Caco-2 (cell line): Measurements from ENCODE around the gene TRIML1. TPM values are rescaled to one million over a fixed set of nuclear protein-coding genes. Genes with fewer than 3 reads are reported as not detected.
A peak's percentile ranks its signal among the peaks of the same experiment; 100 is the strongest.

ENCODE experiments used
- BruUV-seq: library from RNA; stranded (reverse); fragments of 400-500 nt; replicated peaks from 2 replicates; lab custom pipeline; 2021; lab: Mats Ljungman, UMichigan
- CTCF ChIA-PET: fragments of 300-600 bp; sonication (Branson Sonifier 250); formaldehyde crosslinking; loops from one replicate; lab custom pipeline; 2022; ENCODE audit warnings: antibody characterized with exemption; lab: Charles Lee
- POLR2A ChIA-PET: fragments of 300-600 bp; sonication (Branson Sonifier 250); formaldehyde crosslinking; loops from one replicate; lab custom pipeline; 2022; ENCODE audit warnings: antibody characterized with exemption; lab: Charles Lee
- DNase-seq, 2 experiments: peaks; one replicate each; pipeline versions ENCODE4 v3.0.0 to v3.0.0-alpha.2; 2020 to 2022
- H3K27me3 ChIP-seq: replicated peaks from 2 replicates; pipeline ENCODE4 v1.6.0; 2011; ENCODE audit warnings: low read length; ENCODE audit not compliant: control insufficient read depth, insufficient read depth
- H3K36me3 ChIP-seq: 2 replicates; pipeline ENCODE4 v1.5.1; 2011; ENCODE audit warnings: low read length; ENCODE audit not compliant: control insufficient read depth, insufficient read depth
- H3K4me1 ChIP-seq: fragments of 250-450 bp; sonication (Bioruptor Pico); 2 replicates; pipeline ENCODE4 v1.5.1; 2020; ENCODE audit warnings: mild to moderate bottlenecking
- H3K4me3 ChIP-seq: 2 replicates; pipeline ENCODE4 v1.5.1; 2011; ENCODE audit warnings: low read depth, mild to moderate bottlenecking, control low read depth, low read length
- H3K9me3 ChIP-seq: fragments of 250-450 bp; sonication (Bioruptor Pico); 2 replicates; pipeline ENCODE4 v1.5.1; 2020; ENCODE audit warnings: mild to moderate bottlenecking, moderate library complexity
- H3K27ac Mint-ChIP-seq: one replicate; pipeline ENCODE4 v1.8.0; 2022; ENCODE audit warnings: mixed read lengths; ENCODE audit not compliant: unreplicated experiment
- H3K27me3 Mint-ChIP-seq: one replicate; pipeline ENCODE4 v1.8.0; 2022; ENCODE audit warnings: mixed read lengths; ENCODE audit not compliant: insufficient read depth, unreplicated experiment
- H3K36me3 Mint-ChIP-seq: one replicate; pipeline ENCODE4 v1.8.0; 2022; ENCODE audit warnings: mild to moderate bottlenecking, mixed read lengths; ENCODE audit not compliant: insufficient read depth, unreplicated experiment
- H3K4me1 Mint-ChIP-seq: one replicate; pipeline ENCODE4 v1.8.0; 2022; ENCODE audit warnings: low read depth, mixed read lengths; ENCODE audit not compliant: unreplicated experiment
- H3K4me3 Mint-ChIP-seq: one replicate; pipeline ENCODE4 v1.8.0; 2022; ENCODE audit warnings: mild to moderate bottlenecking, moderate library complexity, mixed read lengths; ENCODE audit not compliant: unreplicated experiment
- H3K9me3 Mint-ChIP-seq: one replicate; pipeline ENCODE4 v1.8.0; 2022; ENCODE audit warnings: mixed read lengths; ENCODE audit not compliant: unreplicated experiment
- intact Hi-C: fragments of 100-400 bp; cut with micrococcal nuclease; formaldehyde crosslinking; loops from one replicate; pipeline ENCODE4 v1.10.0; 2022; ENCODE audit not compliant: unreplicated experiment
- total RNA-seq: library from RNA; stranded (reverse); gene quantifications from 2 replicates; pipeline ENCODE4 v1.2.3, GENCODE V29; 2022
- TF ChIP-seq, protein P1 (sequence below), 2 experiments: fragments of 200-600 bp in 1 of 2; IDR thresholded peaks; 1 replicate in 1 of 2; 2 replicates in 1 of 2; pipeline versions ENCODE4 v1.5.1 to v1.8.0; 2011 to 2022; ENCODE audit warnings: antibody characterized with exemption in 1 of 2, control low read depth in 1 of 2, inconsistent platforms in 1 of 2, low read depth in 1 of 2, low read length in 1 of 2, mild to moderate bottlenecking in 1 of 2, moderate library complexity in 1 of 2; ENCODE audit not compliant: insufficient read depth in 1 of 2, severe bottlenecking in 1 of 2, unreplicated experiment in 1 of 2

The TRIML1 gene
- total RNA-seq, 1 experiment from 2014 or later: not detected

DNA sequence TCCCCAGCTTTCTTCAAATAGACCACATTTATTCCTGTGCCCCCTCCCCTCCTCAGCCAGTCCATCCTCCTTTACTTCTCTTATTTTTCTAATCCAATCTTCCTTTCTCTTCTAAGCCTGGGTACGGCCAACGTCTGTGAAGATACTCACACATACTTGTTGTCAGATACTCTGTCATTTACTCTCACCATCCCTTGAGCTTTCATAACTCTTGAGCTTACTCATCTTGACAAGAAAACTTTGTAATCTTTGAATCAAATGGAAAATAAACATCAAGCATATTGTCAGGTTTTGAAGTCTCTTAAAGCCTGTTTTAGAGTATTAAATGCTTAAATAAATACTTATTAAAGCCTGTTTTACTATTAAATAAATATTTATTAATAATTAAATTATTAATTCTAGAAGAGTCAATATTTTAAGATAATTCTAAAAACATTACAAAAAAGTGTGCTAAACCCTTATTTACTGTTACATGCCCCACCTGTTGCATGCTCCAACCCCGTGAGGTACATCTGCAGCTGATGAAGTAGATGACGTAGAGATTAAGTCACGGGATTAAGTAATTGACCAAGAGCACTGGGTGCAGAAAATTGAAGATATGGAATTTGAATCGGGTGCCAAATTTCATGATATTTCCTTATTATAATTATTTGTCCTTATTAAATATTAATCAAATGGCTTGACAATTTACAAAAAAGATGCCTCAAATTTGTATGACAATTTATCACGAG, 28.3 kb upstream of the TRIML1 start:
- ChIA-PET POLR2A (no interaction called here), CTCF (no interaction called here)
- intact Hi-C loops: no loop called here
- peaks cover 32% of the 10 kb centered on the region for H3K4me1 ChIP-seq
- Mint-ChIP-seq H3K4me1 (peaks cover 24% of the 10 kb centered on the region), H3K27ac (peak overlapping the region; percentile 73), H3K4me3 (peak overlapping the region; percentile 10), H3K27me3 (no peaks in the 10 kb centered on the region), H3K9me3 (no peaks in the 10 kb centered on the region), H3K36me3 (peaks cover 4% of the 10 kb centered on the region)
- TF ChIP-seq, protein P1, sequence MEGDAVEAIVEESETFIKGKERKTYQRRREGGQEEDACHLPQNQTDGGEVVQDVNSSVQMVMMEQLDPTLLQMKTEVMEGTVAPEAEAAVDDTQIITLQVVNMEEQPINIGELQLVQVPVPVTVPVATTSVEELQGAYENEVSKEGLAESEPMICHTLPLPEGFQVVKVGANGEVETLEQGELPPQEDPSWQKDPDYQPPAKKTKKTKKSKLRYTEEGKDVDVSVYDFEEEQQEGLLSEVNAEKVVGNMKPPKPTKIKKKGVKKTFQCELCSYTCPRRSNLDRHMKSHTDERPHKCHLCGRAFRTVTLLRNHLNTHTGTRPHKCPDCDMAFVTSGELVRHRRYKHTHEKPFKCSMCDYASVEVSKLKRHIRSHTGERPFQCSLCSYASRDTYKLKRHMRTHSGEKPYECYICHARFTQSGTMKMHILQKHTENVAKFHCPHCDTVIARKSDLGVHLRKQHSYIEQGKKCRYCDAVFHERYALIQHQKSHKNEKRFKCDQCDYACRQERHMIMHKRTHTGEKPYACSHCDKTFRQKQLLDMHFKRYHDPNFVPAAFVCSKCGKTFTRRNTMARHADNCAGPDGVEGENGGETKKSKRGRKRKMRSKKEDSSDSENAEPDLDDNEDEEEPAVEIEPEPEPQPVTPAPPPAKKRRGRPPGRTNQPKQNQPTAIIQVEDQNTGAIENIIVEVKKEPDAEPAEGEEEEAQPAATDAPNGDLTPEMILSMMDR (IDR thresholded peaks at IDR 0.05; ENCODE audit: insufficient read depth in 1 of 2, low read depth in 1 of 2, low read length in 1 of 2, severe bottlenecking in 1 of 2, unreplicated experiment in 1 of 2): no peak
- H3K27me3 ChIP-seq: no peaks in the 10 kb centered on the region
- DNase-seq: no peak
- no peak overlapping the region for H3K4me3 ChIP-seq
- no TSS peak for BruUV-seq
- peaks cover 9% of the 10 kb centered on the region; the same call in 1 of the 2 replicates for H3K9me3 ChIP-seq
- H3K36me3 ChIP-seq: no peaks in the 10 kb centered on the region

DNA sequence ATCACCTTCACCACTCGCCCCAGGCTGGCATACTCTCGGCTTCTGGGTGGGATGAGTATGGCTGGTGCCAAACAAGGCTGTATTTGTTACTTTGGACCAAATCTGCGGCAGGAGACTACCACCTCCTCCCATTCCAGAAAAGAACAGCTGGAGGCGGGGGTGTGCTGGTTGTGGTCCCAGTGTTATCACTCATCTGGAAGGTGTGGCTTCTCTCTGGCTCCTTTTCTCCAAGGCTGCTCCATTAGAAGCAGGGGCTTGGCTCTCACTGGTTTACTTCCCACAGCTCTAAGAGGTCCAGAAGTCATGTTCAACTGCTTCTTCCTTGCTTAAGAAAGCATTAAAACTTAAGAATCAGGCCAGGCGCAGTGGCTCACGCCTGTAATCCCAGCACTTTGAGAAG, 27.3 kb upstream of the TRIML1 start:
- CTCF ChIA-PET: interaction anchor here (0.6 kb wide), 1 partner anchor 29 kb away, joined by 3 read pairs; no protein-coding TSS in a partner anchor
- no TSS peak for BruUV-seq
- H3K36me3 ChIP-seq: no peaks in the 10 kb centered on the region
- POLR2A ChIA-PET: no interaction called here
- H3K27me3 Mint-ChIP-seq: no peaks in the 10 kb centered on the region
- no peaks in the 10 kb centered on the region for H3K9me3 Mint-ChIP-seq
- H3K4me3 ChIP-seq: no peak overlapping the region
- H3K36me3 Mint-ChIP-seq: peaks cover 4% of the 10 kb centered on the region
- no peak for DNase-seq
- H3K4me1 ChIP-seq: peaks cover 32% of the 10 kb centered on the region
- H3K27ac Mint-ChIP-seq: no peak overlapping the region
- no peaks in the 10 kb centered on the region for H3K27me3 ChIP-seq
- no peak overlapping the region for H3K4me3 Mint-ChIP-seq
- TF ChIP-seq, protein P1 (IDR thresholded peaks at IDR 0.05; ENCODE audit: insufficient read depth in 1 of 2, low read depth in 1 of 2, low read length in 1 of 2, severe bottlenecking in 1 of 2, unreplicated experiment in 1 of 2): no peak
- H3K9me3 ChIP-seq: peaks cover under 1% of the 10 kb centered on the region; the same call in 1 of the 2 replicates
- intact Hi-C loops: no loop called here
- peaks cover 24% of the 10 kb centered on the region for H3K4me1 Mint-ChIP-seq

DNA sequence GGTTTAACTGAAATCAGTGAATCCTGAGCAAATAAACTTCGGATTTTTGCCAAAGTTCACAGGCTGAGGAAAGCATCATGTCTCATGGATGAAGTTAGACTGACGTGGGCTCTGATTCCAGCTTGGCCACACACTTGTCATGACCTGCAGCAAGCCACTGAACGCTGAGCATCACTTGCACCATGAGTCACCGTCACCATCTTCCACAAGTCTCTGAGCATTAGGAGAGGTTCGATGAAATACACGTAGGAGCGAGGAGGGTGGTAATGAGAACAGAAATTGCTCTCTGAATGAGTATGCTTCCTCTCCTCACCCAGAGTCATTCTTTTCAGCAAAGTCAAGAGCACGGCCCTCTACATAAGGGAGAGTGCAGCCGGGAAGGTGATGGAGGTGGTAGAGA, 26.1 kb upstream of the TRIML1 start:
- no peak overlapping the region for H3K4me3 ChIP-seq
- H3K36me3 Mint-ChIP-seq: no peaks in the 10 kb centered on the region
- no peak overlapping the region for H3K27ac Mint-ChIP-seq
- H3K4me1 ChIP-seq: peaks cover 22% of the 10 kb centered on the region
- no peak overlapping the region for H3K4me3 Mint-ChIP-seq
- H3K9me3 Mint-ChIP-seq: no peaks in the 10 kb centered on the region
- no peaks in the 10 kb centered on the region for H3K36me3 ChIP-seq
- no peaks in the 10 kb centered on the region for H3K9me3 ChIP-seq
- intact Hi-C loops: no loop called here
- no peak for DNase-seq
- H3K27me3 ChIP-seq: no peaks in the 10 kb centered on the region
- CTCF ChIA-PET: interaction anchor here (0.7 kb wide), 1 partner anchor 32 kb away, joined by 3 read pairs; no protein-coding TSS in a partner anchor
- TF ChIP-seq, protein P1 (IDR thresholded peaks at IDR 0.05; ENCODE audit: insufficient read depth in 1 of 2, low read depth in 1 of 2, low read length in 1 of 2, severe bottlenecking in 1 of 2, unreplicated experiment in 1 of 2): no peak
- BruUV-seq: no TSS peak
- POLR2A ChIA-PET: no interaction called here
- H3K4me1 Mint-ChIP-seq: peaks cover 15% of the 10 kb centered on the region
- H3K27me3 Mint-ChIP-seq: no peaks in the 10 kb centered on the region
